NCI-H1048 (cell line): Measurements from ENCODE around the gene POMT2.
"Not testable (repeated sequence)": the region's sequence is repeated elsewhere in the genome, so short reads cannot be mapped to it uniquely, and the experiment has no call there.

ENCODE experiments used
- DNase-seq: peaks from one replicate; lab custom pipeline; 2025; lab: John Stamatoyannopoulos, UW

The POMT2 gene

DNA sequence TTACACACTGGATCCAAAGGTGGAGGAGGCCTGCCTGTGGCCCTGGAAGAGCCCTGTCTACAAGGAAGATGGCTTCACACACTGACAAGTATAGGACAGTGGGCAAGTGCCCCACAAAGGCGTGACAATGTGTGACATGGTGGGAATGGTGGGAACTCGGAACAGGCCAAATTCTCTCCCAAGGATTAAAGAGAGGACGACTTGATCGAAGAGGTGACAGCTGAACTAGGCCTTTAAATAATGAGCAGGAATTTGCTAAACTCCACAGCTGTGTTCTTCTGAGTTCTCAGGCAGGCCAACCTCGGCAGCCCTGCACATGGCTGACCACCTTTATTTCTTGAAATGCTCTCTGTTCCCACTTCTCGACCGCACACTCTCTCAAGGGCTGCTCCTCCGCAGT lies 23.8 kb downstream of the POMT2 start:
- no peak for DNase-seq

DNA sequence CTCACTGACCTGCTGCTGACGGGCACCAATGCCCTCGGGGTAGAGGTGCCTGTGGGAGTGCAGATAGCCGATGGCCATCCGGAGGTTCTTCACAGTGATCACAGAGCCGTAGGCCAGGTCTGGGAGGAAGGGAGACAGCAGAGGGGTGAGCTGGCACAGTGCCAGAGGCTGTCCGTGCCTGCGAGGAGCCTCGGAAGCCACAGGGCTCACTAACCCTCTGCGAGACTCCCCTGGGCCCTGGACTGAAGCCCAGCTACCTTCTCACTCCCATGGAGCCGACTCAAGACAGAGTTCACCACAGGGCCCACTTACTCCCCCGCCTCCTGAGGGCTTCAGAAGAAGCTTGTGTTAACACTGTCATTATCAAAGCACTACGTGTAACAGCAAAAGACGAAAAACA lies 24.5 kb downstream of the POMT2 start:
- no peak for DNase-seq

GRCh38 chr14:77290705-77291104 lies 30.0 kb downstream of the POMT2 start:
- no peak for DNase-seq

DNA sequence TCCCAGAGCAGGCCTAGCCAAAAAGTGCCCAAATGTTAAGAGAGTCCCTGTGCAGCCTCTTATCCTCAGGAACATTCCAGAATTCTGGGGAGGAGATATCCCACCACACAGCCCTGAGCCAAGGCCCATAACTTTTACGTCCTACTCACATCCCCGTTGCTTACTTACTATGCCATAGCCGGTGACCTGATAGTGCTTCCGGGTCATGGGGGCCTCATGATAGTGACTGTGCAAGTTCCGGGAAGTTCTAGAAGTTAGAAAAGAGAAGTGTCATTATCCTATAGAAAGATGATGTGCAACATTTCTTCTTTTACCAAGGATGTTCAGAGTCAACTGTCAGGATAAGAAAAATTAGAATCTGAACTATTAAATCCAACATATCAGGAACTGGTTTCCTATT lies 34.1 kb downstream of the POMT2 start:
- no peak for DNase-seq

GRCh38 chr14:77284466-77284865 lies 36.2 kb downstream of the POMT2 start:
- DNase-seq, result no peak

- DNase-seq, result no peak
These were observed 36.6 kb downstream of the POMT2 start for GRCh38 chr14:77284066-77284465.

- no peak for DNase-seq
These were observed 38.8 kb downstream of the POMT2 start for GRCh38 chr14:77281852-77282410.

GRCh38 chr14:77280921-77281320 lies 39.8 kb downstream of the POMT2 start:
- not testable (repeated sequence) for DNase-seq

DNA sequence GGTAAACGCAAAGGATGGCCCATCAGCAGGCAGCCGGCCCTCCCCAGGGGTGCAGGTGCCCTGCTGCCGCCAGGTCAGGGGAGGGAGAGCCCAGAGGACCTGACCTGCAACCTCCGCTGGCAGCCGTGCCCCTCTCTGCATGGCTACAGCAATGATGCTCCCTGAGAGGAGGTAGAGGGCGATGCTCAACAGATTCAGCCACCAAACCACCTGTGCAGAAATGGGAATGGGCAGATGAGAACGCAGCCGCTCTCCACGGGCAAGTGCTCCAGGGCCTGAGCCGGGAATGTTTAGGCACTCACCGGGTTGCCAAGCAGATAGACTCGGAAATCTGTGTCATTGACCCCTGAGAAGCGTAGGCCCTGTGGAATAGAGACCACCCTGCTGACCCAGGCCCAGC lies 41.0 kb downstream of the POMT2 start:
- no peak for DNase-seq

DNA sequence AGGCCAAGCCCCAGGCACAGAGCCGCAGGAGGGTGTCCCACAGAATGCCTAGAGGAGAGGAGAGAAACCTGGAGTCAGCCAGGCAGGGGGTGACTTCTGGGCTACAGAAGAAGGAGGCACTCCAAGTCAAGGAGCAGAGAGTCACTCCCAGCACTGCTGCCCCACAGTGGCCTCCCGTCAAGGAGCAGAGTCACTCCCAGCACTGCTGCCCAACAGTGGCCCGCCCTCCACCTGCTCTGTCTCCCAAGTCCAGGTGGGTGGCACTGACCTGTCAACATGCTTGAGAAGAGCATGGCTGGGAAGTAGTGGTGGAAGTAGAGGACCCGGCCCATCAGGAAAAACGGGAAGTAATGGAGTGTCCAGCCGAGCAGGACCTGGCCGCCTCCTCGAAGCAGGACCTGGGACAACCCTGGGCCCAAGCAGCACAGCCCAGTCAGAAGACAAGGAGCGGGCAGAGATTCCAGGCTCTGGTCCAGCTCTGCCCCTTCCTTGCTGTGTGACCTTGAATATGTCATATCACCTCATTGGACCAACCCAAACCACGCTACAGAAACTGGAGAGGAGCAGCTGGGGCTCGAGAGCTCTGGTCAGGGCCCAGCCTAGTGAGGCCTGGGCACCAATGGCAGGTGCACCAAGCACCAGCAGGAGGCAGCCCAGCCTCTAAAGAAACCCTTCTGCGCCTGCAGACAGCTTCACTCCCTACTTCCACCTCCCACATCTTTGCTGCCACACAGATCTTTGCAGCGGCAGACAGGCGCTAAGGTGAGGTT lies 42.0 kb downstream of the POMT2 start:
- no peak for DNase-seq

DNA sequence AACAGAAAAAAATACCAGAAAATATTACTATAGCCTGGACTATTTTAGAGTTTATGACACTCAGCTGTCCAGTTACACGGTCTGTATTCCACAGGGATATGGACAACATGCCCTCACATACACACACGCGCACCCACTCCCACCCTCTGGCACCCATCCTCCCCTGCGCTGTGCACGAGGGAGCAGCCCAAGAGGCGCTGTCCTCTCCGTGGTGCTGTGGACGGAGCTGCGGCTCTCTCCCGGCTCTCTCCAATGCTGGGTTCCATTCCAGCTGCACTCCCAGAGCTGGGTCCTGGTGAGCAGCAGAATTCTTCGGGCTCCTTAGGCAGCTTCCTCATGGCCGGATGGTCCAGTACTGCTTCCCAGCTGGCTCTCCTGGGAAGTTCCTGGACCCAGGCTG lies 43.7 kb downstream of the POMT2 start:
- no peak for DNase-seq

DNA sequence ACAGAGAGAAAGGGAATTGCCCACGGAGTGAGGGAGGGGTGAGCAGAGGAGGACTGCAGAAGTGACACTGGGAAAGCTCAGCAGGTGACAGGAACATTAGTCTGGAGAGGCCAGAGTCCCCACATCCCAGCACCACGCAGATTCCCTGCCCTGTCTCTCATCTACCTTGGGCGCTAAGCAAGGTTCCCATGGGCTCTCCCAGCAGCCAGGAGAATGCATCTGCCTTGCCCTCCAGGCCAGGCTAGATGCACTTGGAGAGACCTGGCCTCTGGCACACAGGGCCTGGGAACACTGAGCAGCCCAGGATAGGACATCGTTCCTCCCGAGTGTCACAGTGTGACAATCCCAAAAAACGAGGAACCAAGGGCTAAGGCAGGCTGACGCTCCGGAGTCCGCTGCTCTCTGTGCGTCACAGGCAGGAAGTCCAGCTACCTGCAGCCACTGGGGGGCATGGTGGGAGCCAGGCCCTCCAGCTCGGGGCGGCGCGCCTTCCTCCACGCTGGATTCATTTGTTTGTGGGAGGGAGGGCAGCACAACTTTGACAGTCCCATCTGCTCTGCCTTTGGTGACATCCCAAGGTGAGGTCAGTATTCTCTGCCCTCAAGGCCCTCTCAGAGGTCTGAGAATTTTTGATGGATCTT lies 44.3 kb downstream of the POMT2 start:
- no peak for DNase-seq

DNA sequence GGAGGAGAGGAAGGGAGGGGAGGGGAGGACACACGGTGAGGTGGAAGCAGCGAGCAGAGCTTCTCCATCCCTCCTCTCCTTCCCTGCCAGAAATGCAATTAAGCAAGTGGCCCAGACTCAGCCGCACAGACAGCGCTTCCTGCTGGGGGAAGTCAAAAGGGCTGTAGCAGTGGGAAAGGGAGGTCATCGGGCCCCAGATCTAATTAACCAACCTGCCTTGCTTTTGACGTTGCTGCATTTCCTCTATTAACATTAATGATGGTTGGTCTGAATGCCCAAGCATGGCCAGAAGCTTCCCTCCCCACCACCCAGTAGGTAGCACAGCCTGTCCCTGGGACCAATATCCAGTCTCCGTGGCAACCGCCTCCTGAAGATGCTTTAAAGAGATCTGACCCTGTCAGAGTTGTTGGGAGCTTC lies 45.1 kb downstream of the POMT2 start:
- no peak for DNase-seq

GRCh38 chr14:77275041-77275580 lies 45.6 kb downstream of the POMT2 start:
- no peak for DNase-seq

DNA sequence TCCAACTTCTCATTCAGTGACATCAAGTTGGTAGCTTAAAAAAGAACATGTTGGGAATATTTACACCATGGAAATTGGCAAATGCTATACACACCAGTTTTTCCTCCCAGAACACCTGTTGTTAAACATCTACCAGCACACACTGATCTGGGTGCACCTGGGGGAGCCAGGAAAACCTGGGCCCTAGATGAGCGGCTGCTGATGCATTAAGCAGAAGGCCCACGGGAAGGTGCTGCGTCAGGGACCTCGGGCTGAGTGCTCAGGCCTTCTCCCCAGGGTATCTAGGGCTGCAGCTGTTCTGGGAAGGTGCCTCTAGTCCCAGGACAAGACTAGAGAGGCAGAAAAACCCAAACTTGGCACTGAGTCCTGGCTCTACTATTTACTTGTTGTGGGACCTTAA lies 46.9 kb downstream of the POMT2 start:
- DNase-seq, result no peak

DNA sequence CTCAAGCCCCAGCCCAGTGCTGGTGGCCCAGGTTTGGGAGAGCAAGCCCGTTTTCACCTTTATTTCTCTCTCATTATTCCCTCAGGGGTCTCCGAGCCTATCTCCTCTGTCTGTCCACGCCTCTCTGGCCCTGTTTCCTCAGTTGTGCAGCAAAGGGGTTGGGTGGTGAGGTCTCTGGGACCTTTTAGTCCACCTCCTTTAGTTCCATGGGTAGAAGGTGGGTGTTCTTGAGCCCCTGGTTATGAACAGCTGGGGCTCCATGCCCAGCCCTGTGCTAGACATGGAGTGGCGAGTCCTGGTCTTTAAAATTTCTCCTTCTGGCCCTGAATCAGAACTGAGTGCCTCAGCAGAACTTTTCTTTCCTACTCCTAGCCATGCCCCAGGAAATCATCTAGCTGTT lies 48.4 kb downstream of the POMT2 start:
- no peak for DNase-seq

DNA sequence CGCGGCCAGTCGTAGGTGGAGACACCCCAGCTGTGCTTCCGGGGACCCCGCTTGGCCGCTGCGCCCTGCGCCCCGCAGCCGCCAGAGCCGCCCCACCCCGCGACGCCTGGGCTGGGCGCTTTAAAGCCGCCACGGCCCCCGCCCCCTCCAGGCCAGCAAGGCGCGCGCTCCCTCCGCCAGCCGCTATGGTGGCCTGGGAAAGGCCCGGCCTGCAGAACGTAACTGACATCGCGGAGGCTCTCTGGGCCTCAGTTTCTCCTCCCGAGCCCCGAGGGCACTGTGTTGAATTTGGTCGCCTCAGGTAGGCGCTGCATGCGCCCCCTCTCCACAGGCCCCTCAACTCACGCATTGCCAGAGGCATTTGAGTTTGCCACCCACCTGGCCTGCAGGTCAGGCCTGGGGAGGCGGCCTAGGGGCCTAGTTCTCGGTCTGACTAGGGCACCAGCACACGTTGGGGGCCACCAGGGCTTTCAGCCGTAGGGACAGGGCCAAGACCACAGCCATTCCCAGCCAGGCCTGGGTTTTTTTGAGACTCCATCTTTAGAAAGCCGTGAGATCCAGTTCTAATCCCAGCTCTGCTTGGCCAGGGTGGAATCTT lies 49.5 kb downstream of the POMT2 start, which contains the start of gene NGB:
TSS of gene NGB (minus strand) at position 94 of the 598 bp plus-strand sequence. CDS start 269 bp downstream, outside the sequence.
- DNase-seq, result no peak

- DNase-seq, result no peak
These were observed 50.1 kb downstream of the POMT2 start for GRCh38 chr14:77270361-77271112.

GRCh38 chr14:77268989-77269600 lies 51.6 kb downstream of the POMT2 start:
- DNase-seq, result no peak

DNA sequence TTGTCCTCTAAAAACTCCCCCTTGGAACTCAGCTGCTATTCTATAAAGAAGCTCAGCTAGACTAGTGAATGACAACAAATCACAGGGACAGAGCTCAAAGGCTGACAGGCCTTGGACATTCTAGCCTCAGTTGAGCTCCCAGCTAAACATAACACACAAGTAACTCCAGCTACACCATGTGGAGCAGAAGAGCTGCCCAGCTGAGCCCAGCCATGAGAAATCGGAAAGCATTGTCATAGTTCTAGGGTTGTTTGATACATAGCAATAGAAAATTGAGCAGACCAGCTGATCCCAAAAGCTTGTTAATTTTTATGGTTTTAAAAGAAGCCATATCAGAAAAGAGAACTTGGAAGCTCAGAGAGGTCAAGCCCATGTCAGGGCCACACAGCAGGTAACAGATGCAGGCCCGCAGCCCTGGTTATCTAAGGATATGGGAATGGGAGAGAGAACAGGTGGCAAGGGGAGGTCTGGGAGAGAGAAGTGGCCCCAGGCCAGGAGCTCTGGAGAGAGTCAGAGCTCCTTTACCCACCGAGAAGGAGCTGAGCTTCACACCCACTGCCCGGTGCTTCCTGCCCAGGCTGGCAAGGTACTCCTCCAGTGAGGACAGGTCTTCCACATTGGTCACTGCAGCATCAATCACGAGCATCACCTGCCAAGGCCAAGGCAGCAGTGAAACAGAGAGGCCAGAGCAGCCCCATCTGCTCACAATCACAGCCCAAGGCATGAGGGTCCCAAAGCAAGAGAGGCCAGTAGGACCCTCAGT lies 52.6 kb downstream of the POMT2 start:
- no peak for DNase-seq

GRCh38 chr14:77266336-77266735 lies 54.3 kb downstream of the POMT2 start:
- no peak for DNase-seq
